Measurements from ENCODE around the gene WDR19.
"Not testable (repeated sequence)": the region's sequence is repeated elsewhere in the genome, so short reads cannot be mapped to it uniquely, and the experiment has no call there.

Gene WDR19

DNA sequence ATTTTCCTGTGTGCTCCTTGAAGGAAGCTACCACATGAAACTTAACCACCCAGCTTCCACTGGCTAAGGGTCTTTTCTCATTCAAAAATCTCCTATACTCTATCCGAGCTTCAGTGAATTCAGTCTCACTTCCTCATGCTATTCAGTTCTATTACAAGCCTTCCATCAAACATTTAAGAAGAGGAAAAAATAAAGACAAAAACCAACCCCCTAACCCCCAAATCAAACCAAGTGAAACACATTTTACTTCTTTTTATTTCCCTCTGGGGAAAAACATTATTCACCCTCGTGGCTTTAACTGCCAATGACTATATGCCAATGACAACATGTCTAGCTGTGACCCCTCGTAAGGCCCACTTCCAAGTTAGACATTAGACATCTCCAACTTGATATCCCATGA lies 16.2 kb upstream of the WDR19 start:
- H3K4me3 ChIP-seq (ENCODE audit: low read length) = no peak overlapping the region
- DNase-seq (ENCODE audit: low read depth) = no peak
- TF ChIP-seq, protein P1, sequence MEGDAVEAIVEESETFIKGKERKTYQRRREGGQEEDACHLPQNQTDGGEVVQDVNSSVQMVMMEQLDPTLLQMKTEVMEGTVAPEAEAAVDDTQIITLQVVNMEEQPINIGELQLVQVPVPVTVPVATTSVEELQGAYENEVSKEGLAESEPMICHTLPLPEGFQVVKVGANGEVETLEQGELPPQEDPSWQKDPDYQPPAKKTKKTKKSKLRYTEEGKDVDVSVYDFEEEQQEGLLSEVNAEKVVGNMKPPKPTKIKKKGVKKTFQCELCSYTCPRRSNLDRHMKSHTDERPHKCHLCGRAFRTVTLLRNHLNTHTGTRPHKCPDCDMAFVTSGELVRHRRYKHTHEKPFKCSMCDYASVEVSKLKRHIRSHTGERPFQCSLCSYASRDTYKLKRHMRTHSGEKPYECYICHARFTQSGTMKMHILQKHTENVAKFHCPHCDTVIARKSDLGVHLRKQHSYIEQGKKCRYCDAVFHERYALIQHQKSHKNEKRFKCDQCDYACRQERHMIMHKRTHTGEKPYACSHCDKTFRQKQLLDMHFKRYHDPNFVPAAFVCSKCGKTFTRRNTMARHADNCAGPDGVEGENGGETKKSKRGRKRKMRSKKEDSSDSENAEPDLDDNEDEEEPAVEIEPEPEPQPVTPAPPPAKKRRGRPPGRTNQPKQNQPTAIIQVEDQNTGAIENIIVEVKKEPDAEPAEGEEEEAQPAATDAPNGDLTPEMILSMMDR (conservative IDR thresholded peaks at IDR 0.05; ENCODE audit: low read length) = no peak

GRCh38 chr4:39166669-39167068 lies 15.7 kb upstream of the WDR19 start:
- no peak for DNase-seq (ENCODE audit: low read depth)
- no peak overlapping the region for H3K4me3 ChIP-seq (ENCODE audit: low read length)
- TF ChIP-seq, protein P1 (conservative IDR thresholded peaks at IDR 0.05; ENCODE audit: low read length) = no peak

DNA sequence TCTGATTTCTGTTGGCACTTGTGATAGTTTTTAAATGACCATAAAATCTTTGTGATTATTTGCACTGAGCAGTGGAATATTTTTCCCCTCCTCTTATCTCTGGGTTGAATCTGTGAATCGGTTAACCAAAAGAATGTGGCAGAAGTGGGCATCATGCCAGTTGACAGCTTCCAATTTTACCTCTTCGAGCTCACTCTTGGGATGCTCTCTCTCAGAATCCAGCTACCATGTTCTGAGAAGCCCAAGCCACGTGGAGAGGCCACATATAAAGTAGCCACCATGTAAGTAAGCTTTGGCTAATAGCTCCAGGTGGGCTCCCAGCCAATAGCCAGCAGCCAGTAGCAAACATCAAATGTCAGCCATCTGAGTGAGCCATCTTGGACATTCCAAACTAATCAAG lies 12.9 kb upstream of the WDR19 start:
- DNase-seq (ENCODE audit: low read depth) = no peak
- TF ChIP-seq, protein P1 (conservative IDR thresholded peaks at IDR 0.05; ENCODE audit: low read length) = no peak
- H3K4me3 ChIP-seq (ENCODE audit: low read length) = no peak overlapping the region

GRCh38 chr4:39170301-39170700 lies 12.0 kb upstream of the WDR19 start:
- H3K4me3 ChIP-seq (ENCODE audit: low read length) = no peak overlapping the region
- DNase-seq (ENCODE audit: low read depth) = no peak
- TF ChIP-seq, protein P1 (conservative IDR thresholded peaks at IDR 0.05; ENCODE audit: low read length) = no peak

DNA sequence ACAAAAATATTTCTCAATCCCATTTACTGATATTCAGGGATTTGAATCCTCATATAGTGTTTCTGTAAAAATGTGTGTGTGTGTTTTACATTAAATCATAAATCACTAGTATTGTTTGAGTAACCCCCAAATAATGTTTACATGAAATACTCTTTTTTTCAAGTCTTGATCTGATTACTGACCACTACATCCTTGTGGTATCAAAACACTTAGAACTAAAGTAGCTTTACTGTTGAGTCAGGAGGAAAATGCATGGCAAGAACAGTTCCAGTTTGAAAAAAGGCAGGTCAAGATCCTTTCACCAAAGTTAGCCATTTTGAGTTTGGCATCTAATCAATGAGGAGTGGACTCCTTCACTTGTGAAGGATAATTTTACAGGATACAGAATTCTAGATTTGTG lies 3.6 kb upstream of the WDR19 start:
- no peak overlapping the region for H3K4me3 ChIP-seq (ENCODE audit: low read length)
- TF ChIP-seq, protein P1 (conservative IDR thresholded peaks at IDR 0.05; ENCODE audit: low read length) = no peak
- DNase-seq (ENCODE audit: low read depth) = no peak

DNA sequence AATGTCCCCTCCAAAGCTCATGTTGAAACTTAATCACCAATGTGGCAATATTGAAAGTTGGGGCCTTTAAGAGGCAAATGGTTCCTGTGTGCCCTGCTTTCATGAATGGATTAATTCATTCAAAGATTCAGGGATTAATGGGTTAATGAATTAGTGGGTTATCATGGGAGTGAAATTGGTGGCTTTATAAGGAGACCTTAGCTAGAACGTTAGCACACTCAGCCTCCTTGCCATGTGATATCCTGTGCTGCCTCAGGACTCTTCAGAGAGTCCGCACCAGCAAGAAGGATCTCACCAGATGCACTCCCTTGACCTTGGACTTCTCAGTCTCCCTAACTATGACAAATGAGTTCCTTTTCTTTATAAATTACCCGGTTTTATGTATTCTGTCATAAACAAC lies 2.6 kb upstream of the WDR19 start:
- TF ChIP-seq, protein P1 (conservative IDR thresholded peaks at IDR 0.05; ENCODE audit: low read length) = no peak
- DNase-seq (ENCODE audit: low read depth) = no peak
- no peak overlapping the region for H3K4me3 ChIP-seq (ENCODE audit: low read length)

- not testable (repeated sequence) for H3K4me3 ChIP-seq (ENCODE audit: low read length); DNase-seq (ENCODE audit: low read depth)
Measured at GRCh38 chr4:39180629-39181028, 1.7 kb upstream of the WDR19 start.

GRCh38 chr4:39181520-39181904 lies 817 bp upstream of the WDR19 start:
- TF ChIP-seq, protein P1 (conservative IDR thresholded peaks at IDR 0.05; ENCODE audit: low read length) = no peak
- H3K4me3 ChIP-seq (ENCODE audit: low read length) = peak overlapping the region; percentile 61
- no peak for DNase-seq (ENCODE audit: low read depth)
